ENCODE measurements around the gene DEFB121.
"Not testable (repeated sequence)": the region's sequence is repeated elsewhere in the genome, so short reads cannot be mapped to it uniquely, and the experiment has no call there.

Gene DEFB121

GRCh38 chr20:31415653-31416052, 9.6 kb upstream of the DEFB121 start:
- H3K9ac ChIP-seq (ENCODE audit: low read depth, low read length), result no peak overlapping the region
- no peak overlapping the region for H3K4me3 ChIP-seq (ENCODE audit: low read length)
- H3K9me3 ChIP-seq (ENCODE audit: insufficient read depth, low read depth, low read length), result peaks cover 82% of the 10 kb centered on the region
- no peaks in the 10 kb centered on the region for H3K4me1 ChIP-seq (ENCODE audit: insufficient read depth, low read length)
- H3K36me3 ChIP-seq (ENCODE audit: insufficient read depth, low read depth, low read length), result no peaks in the 10 kb centered on the region
- H3K27me3 ChIP-seq (ENCODE audit: insufficient read depth, low read length), result no peaks in the 10 kb centered on the region
- H3K27ac ChIP-seq (ENCODE audit: low read length), result no peak overlapping the region

- Histone ChIP-seq H3K4me3 (ENCODE audit: low read length) (no peak overlapping the region), H3K9me3 (ENCODE audit: insufficient read depth, low read depth, low read length) (peaks cover 77% of the 10 kb centered on the region), H3K4me1 (ENCODE audit: insufficient read depth, low read length) (no peaks in the 10 kb centered on the region), H3K27me3 (ENCODE audit: insufficient read depth, low read length) (no peaks in the 10 kb centered on the region), H3K36me3 (ENCODE audit: insufficient read depth, low read depth, low read length) (no peaks in the 10 kb centered on the region), H3K9ac (ENCODE audit: low read depth, low read length) (no peak overlapping the region), H3K27ac (ENCODE audit: low read length) (no peak overlapping the region)
These were observed 8.4 kb upstream of the DEFB121 start for GRCh38 chr20:31414381-31414780.

- Histone ChIP-seq H3K27ac (ENCODE audit: low read length) (no peak overlapping the region), H3K4me1 (ENCODE audit: insufficient read depth, low read length) (no peaks in the 10 kb centered on the region), H3K9me3 (ENCODE audit: insufficient read depth, low read depth, low read length) (peaks cover 78% of the 10 kb centered on the region), H3K4me3 (ENCODE audit: low read length) (no peak overlapping the region), H3K36me3 (ENCODE audit: insufficient read depth, low read depth, low read length) (no peaks in the 10 kb centered on the region), H3K9ac (ENCODE audit: low read depth, low read length) (no peak overlapping the region), H3K27me3 (ENCODE audit: insufficient read depth, low read length) (no peaks in the 10 kb centered on the region)
These were observed 4.0 kb upstream of the DEFB121 start for GRCh38 chr20:31410011-31410410.

- Histone ChIP-seq H3K27ac (ENCODE audit: low read length) (no peak overlapping the region), H3K4me3 (ENCODE audit: low read length) (no peak overlapping the region), H3K27me3 (ENCODE audit: insufficient read depth, low read length) (no peaks in the 10 kb centered on the region), H3K4me1 (ENCODE audit: insufficient read depth, low read length) (no peaks in the 10 kb centered on the region), H3K9me3 (ENCODE audit: insufficient read depth, low read depth, low read length) (peaks cover 96% of the 10 kb centered on the region), H3K9ac (ENCODE audit: low read depth, low read length) (no peak overlapping the region), H3K36me3 (ENCODE audit: insufficient read depth, low read depth, low read length) (no peaks in the 10 kb centered on the region)
These were observed 2.1 kb downstream of the DEFB121 start for GRCh38 chr20:31403886-31404285.

GRCh38 chr20:31394900-31395299, 11.1 kb downstream of the DEFB121 start:
- Histone ChIP-seq H3K36me3 (ENCODE audit: insufficient read depth, low read depth, low read length) (no peaks in the 10 kb centered on the region), H3K9me3 (ENCODE audit: insufficient read depth, low read depth, low read length) (peaks cover 77% of the 10 kb centered on the region), H3K9ac (ENCODE audit: low read depth, low read length) (no peak overlapping the region), H3K4me3 (ENCODE audit: low read length) (no peak overlapping the region), H3K27ac (ENCODE audit: low read length) (no peak overlapping the region), H3K4me1 (ENCODE audit: insufficient read depth, low read length) (no peaks in the 10 kb centered on the region), H3K27me3 (ENCODE audit: insufficient read depth, low read length) (no peaks in the 10 kb centered on the region)

GRCh38 chr20:31392836-31393235, 13.2 kb downstream of the DEFB121 start:
- no peaks in the 10 kb centered on the region for H3K36me3 ChIP-seq (ENCODE audit: insufficient read depth, low read depth, low read length)
- peaks cover 81% of the 10 kb centered on the region for H3K9me3 ChIP-seq (ENCODE audit: insufficient read depth, low read depth, low read length)
- no peaks in the 10 kb centered on the region for H3K27me3 ChIP-seq (ENCODE audit: insufficient read depth, low read length)
- H3K27ac ChIP-seq (ENCODE audit: low read length), result no peak overlapping the region
- H3K4me1 ChIP-seq (ENCODE audit: insufficient read depth, low read length), result no peaks in the 10 kb centered on the region
- H3K9ac ChIP-seq (ENCODE audit: low read depth, low read length), result no peak overlapping the region
- H3K4me3 ChIP-seq (ENCODE audit: low read length), result no peak overlapping the region

GRCh38 chr20:31390490-31390889, 15.5 kb downstream of the DEFB121 start, which contains the start of gene DEFB119:
TSS of gene DEFB119 (minus strand) at chr20:31390590. CDS start at chr20:31390483, 107 bp downstream.
- no peak within 1 kb of the TSS for H3K9ac ChIP-seq (ENCODE audit: low read depth, low read length)
- H3K4me1 ChIP-seq (ENCODE audit: insufficient read depth, low read length), result no peaks in the 10 kb centered on the region
- H3K36me3 ChIP-seq (ENCODE audit: insufficient read depth, low read depth, low read length), result no peaks in the 10 kb centered on the region
- H3K9me3 ChIP-seq (ENCODE audit: insufficient read depth, low read depth, low read length), result peaks cover 83% of the 10 kb centered on the region
- no peak within 1 kb of the TSS for H3K27ac ChIP-seq (ENCODE audit: low read length)
- H3K27me3 ChIP-seq (ENCODE audit: insufficient read depth, low read length), result no peaks in the 10 kb centered on the region
- H3K4me3 ChIP-seq (ENCODE audit: low read length), result no peak within 1 kb of the TSS

- H3K27ac ChIP-seq (ENCODE audit: low read length), result no peak overlapping the region
- no peak overlapping the region for H3K4me3 ChIP-seq (ENCODE audit: low read length)
- H3K4me1 ChIP-seq (ENCODE audit: insufficient read depth, low read length), result no peaks in the 10 kb centered on the region
- H3K9ac ChIP-seq (ENCODE audit: low read depth, low read length), result no peak overlapping the region
- no peaks in the 10 kb centered on the region for H3K36me3 ChIP-seq (ENCODE audit: insufficient read depth, low read depth, low read length)
- peaks cover 97% of the 10 kb centered on the region for H3K9me3 ChIP-seq (ENCODE audit: insufficient read depth, low read depth, low read length)
- no peaks in the 10 kb centered on the region for H3K27me3 ChIP-seq (ENCODE audit: insufficient read depth, low read length)
These were observed 31.7 kb downstream of the DEFB121 start for GRCh38 chr20:31374346-31374745.

GRCh38 chr20:31368301-31368700, 37.7 kb downstream of the DEFB121 start, which contains the start of gene DEFB118:
TSS of gene DEFB118 (plus strand) at chr20:31368601. CDS start at chr20:31368651, 50 bp downstream.
- Histone ChIP-seq H3K9ac (ENCODE audit: low read depth, low read length) (no peak within 1 kb of the TSS), H3K4me3 (ENCODE audit: low read length) (no peak within 1 kb of the TSS), H3K27me3 (ENCODE audit: insufficient read depth, low read length) (no peaks in the 10 kb centered on the region), H3K9me3 (ENCODE audit: insufficient read depth, low read depth, low read length) (peaks cover 90% of the 10 kb centered on the region), H3K36me3 (ENCODE audit: insufficient read depth, low read depth, low read length) (no peaks in the 10 kb centered on the region), H3K27ac (ENCODE audit: low read length) (no peak within 1 kb of the TSS), H3K4me1 (ENCODE audit: insufficient read depth, low read length) (no peaks in the 10 kb centered on the region)

GRCh38 chr20:31364272-31364671, 41.7 kb downstream of the DEFB121 start:
- H3K4me1 ChIP-seq (ENCODE audit: insufficient read depth, low read length); H3K9ac ChIP-seq (ENCODE audit: low read depth, low read length); H3K36me3 ChIP-seq (ENCODE audit: insufficient read depth, low read depth, low read length); H3K27me3 ChIP-seq (ENCODE audit: insufficient read depth, low read length); H3K4me3 ChIP-seq (ENCODE audit: low read length); H3K27ac ChIP-seq (ENCODE audit: low read length): not testable (repeated sequence)
- peaks cover 83% of the 10 kb centered on the region for H3K9me3 ChIP-seq (ENCODE audit: insufficient read depth, low read depth, low read length)

GRCh38 chr20:31363295-31363694, 42.7 kb downstream of the DEFB121 start:
- no peaks in the 10 kb centered on the region for H3K36me3 ChIP-seq (ENCODE audit: insufficient read depth, low read depth, low read length)
- no peaks in the 10 kb centered on the region for H3K4me1 ChIP-seq (ENCODE audit: insufficient read depth, low read length)
- no peak overlapping the region for H3K9ac ChIP-seq (ENCODE audit: low read depth, low read length)
- no peaks in the 10 kb centered on the region for H3K27me3 ChIP-seq (ENCODE audit: insufficient read depth, low read length)
- no peak overlapping the region for H3K4me3 ChIP-seq (ENCODE audit: low read length)
- H3K27ac ChIP-seq (ENCODE audit: low read length), result no peak overlapping the region
- peaks cover 86% of the 10 kb centered on the region for H3K9me3 ChIP-seq (ENCODE audit: insufficient read depth, low read depth, low read length)

GRCh38 chr20:31355981-31356380, 50.0 kb downstream of the DEFB121 start:
- Histone ChIP-seq H3K36me3 (ENCODE audit: insufficient read depth, low read depth, low read length) (no peaks in the 10 kb centered on the region), H3K27me3 (ENCODE audit: insufficient read depth, low read length) (no peaks in the 10 kb centered on the region), H3K9me3 (ENCODE audit: insufficient read depth, low read depth, low read length) (peaks cover 83% of the 10 kb centered on the region), H3K4me1 (ENCODE audit: insufficient read depth, low read length) (no peaks in the 10 kb centered on the region), H3K9ac (ENCODE audit: low read depth, low read length) (no peak overlapping the region), H3K27ac (ENCODE audit: low read length) (no peak overlapping the region), H3K4me3 (ENCODE audit: low read length) (no peak overlapping the region)
